SK-N-MC (cell line): ENCODE data around the gene CELA3B.
"Not testable (repeated sequence)": the region's sequence is repeated elsewhere in the genome, so short reads cannot be mapped to it uniquely, and the experiment has no call there.

ENCODE experiments used
- EZH2 ChIP-seq: fragments of 200-600 bp; sonication (generic); IDR thresholded peaks from one replicate; pipeline ENCODE4 v1.6.1; 2017; ENCODE audit warnings: antibody characterized with exemption
- POLR2AphosphoS5 ChIP-seq: IDR thresholded peaks from 2 replicates; pipeline ENCODE4 v1.6.1; 2012; ENCODE audit warnings: mild to moderate bottlenecking, low read depth, low read length, borderline replicate concordance

- TF ChIP-seq EZH2, POLR2AphosphoS5: not testable (repeated sequence)
Measured at GRCh38 chr1:22002461-22002860, 25.6 kb downstream of the CELA3B start.
